ENCODE measurements around the gene KCTD13. TPM values are rescaled to one million over a fixed set of nuclear protein-coding genes. Genes with fewer than 3 reads are reported as not detected.

The KCTD13 gene
- total RNA-seq, 2 donors from 2014 or later = 21.5 to 27.5 TPM

DNA sequence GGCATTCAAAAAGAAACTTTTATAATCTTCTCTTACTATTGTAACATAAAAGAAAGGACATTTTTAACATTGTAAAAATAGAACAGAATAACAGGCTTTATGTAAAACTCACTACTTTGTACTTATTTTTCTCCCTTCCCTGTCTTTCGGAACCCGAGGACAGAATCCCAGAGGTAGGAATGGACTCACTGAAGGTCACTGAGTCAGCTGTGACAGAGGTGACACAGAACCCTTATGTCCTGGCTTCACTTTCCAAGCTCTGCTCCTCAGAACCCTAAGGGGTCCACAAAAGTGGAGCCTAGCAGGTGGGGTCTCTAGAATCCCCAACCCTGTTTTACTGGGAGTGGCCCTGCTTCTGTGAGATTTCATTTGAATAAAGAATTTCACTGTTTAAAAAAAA lies 3.7 kb downstream of the KCTD13 start:
- no peak overlapping the region for H3K9ac ChIP-seq (ENCODE audit: extremely low read depth, low read length, poor library complexity, severe bottlenecking)
- no peaks in the 10 kb centered on the region for H3K27me3 ChIP-seq (ENCODE audit: control insufficient read depth, insufficient read depth, low read length, poor library complexity, severe bottlenecking)
- no peak overlapping the region for H3K4me3 ChIP-seq (ENCODE audit: low read length)
- H3K9me3 Mint-ChIP-seq = no peaks in the 10 kb centered on the region
- H3K36me3 Mint-ChIP-seq (ENCODE audit: low read depth) = peaks cover 28% of the 10 kb centered on the region
- peaks cover 47% of the 10 kb centered on the region for H3K36me3 ChIP-seq (ENCODE audit: control insufficient read depth, insufficient read depth, low read length)
- no peak overlapping the region for H3K27ac ChIP-seq (ENCODE audit: low read depth, low read length)
- peaks cover 13% of the 10 kb centered on the region for H3K4me1 Mint-ChIP-seq
- no peak overlapping the region for H3K4me3 Mint-ChIP-seq
- no peak for TF ChIP-seq CTCF (conservative IDR thresholded peaks at IDR 0.05)
- H3K27ac Mint-ChIP-seq = no peak overlapping the region
- H3K4me1 ChIP-seq (ENCODE audit: control insufficient read depth, insufficient read depth, low read length) = peaks cover 5% of the 10 kb centered on the region
- WGBS, 2 experiments (ENCODE audit: insufficient coverage in 1 of 2, insufficient read length in 1 of 2) = 95 to 100% methylated on average over 2 of the region's 2 CpGs
- no peaks in the 10 kb centered on the region for H3K9me3 ChIP-seq (ENCODE audit: control insufficient read depth, low read length)
- H3K27me3 Mint-ChIP-seq (ENCODE audit: insufficient read depth) = no peaks in the 10 kb centered on the region
- DNase-seq = no peak

- H3K27ac Mint-ChIP-seq = no peak overlapping the region
- H3K9me3 Mint-ChIP-seq = no peaks in the 10 kb centered on the region
- no peak overlapping the region for H3K27ac ChIP-seq (ENCODE audit: low read depth, low read length)
- no peaks in the 10 kb centered on the region for H3K27me3 Mint-ChIP-seq (ENCODE audit: insufficient read depth)
- DNase-seq = no peak
- no peaks in the 10 kb centered on the region for H3K9me3 ChIP-seq (ENCODE audit: control insufficient read depth, low read length)
- no peak overlapping the region for H3K4me3 Mint-ChIP-seq
- H3K36me3 ChIP-seq (ENCODE audit: control insufficient read depth, insufficient read depth, low read length) = peaks cover 55% of the 10 kb centered on the region
- H3K4me3 ChIP-seq (ENCODE audit: low read length) = no peak overlapping the region
- no peaks in the 10 kb centered on the region for H3K27me3 ChIP-seq (ENCODE audit: control insufficient read depth, insufficient read depth, low read length, poor library complexity, severe bottlenecking)
- peaks cover 5% of the 10 kb centered on the region for H3K4me1 Mint-ChIP-seq
- 97 to 100% methylated on average over 3 of the region's 3 CpGs for whole genome bisulfite sequencing, 2 experiments (ENCODE audit: insufficient coverage in 1 of 2, insufficient read length in 1 of 2)
- peaks cover 39% of the 10 kb centered on the region for H3K36me3 Mint-ChIP-seq (ENCODE audit: low read depth)
- no peak overlapping the region for H3K9ac ChIP-seq (ENCODE audit: extremely low read depth, low read length, poor library complexity, severe bottlenecking)
- no peak for TF ChIP-seq CTCF (conservative IDR thresholded peaks at IDR 0.05)
- H3K4me1 ChIP-seq (ENCODE audit: control insufficient read depth, insufficient read depth, low read length) = no peaks in the 10 kb centered on the region
These were observed 5.0 kb downstream of the KCTD13 start for GRCh38 chr16:29921034-29921385.

DNA sequence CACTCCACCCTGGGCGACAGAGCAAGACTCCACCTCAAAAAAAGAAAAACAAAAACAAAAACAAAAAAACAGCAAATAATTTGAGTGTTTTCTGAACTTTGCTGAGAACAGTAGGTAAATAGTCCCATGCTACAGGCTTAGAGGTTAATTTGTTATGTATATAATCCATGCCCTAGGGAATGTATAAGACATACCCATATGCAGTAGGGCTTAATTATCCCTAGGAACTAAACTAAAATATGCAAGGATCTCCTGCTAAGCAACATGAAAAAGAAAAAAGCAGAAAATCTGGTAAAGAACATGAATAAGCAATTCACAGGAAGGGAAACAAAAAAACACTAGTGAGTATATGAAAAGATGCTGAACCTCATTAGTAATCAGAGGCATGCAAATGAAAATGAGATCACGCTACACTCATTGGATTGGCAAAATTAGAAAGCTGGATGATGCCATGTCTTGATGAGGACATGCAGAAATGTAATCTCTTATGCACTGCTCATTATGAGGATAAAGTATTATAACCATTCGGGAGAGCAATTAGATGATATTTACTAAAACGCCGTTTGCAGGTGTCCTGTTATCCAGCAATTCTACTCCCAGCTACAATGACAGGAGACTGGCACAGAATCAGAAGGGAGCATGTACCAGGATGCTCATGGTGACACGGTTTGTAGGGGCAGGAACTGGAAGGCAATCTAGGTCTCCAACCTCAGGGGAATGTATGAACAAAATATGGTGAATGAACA lies 5.6 kb downstream of the KCTD13 start:
- 95% methylated on average over 5 to 6 of the region's 6 CpGs for WGBS, 2 experiments (ENCODE audit: insufficient coverage in 1 of 2, insufficient read length in 1 of 2)
- Histone ChIP-seq H3K4me3 (ENCODE audit: low read length) (no peak overlapping the region), H3K27ac (ENCODE audit: low read depth, low read length) (no peak overlapping the region), H3K36me3 (ENCODE audit: control insufficient read depth, insufficient read depth, low read length) (peaks cover 60% of the 10 kb centered on the region), H3K9ac (ENCODE audit: extremely low read depth, low read length, poor library complexity, severe bottlenecking) (no peak overlapping the region), H3K9me3 (ENCODE audit: control insufficient read depth, low read length) (no peaks in the 10 kb centered on the region), H3K4me1 (ENCODE audit: control insufficient read depth, insufficient read depth, low read length) (no peaks in the 10 kb centered on the region), H3K27me3 (ENCODE audit: control insufficient read depth, insufficient read depth, low read length, poor library complexity, severe bottlenecking) (no peaks in the 10 kb centered on the region)
- Mint-ChIP-seq H3K36me3 (ENCODE audit: low read depth) (peaks cover 44% of the 10 kb centered on the region), H3K27me3 (ENCODE audit: insufficient read depth) (no peaks in the 10 kb centered on the region), H3K9me3 (no peaks in the 10 kb centered on the region), H3K4me1 (peaks cover 5% of the 10 kb centered on the region), H3K27ac (no peak overlapping the region), H3K4me3 (no peak overlapping the region)
- no peak for TF ChIP-seq CTCF (conservative IDR thresholded peaks at IDR 0.05)
- no peak for DNase-seq
